Gastroesophageal sphincter (tissue), 3 donors: ENCODE results near the gene SDC4.

ENCODE experiments used
- EP300 ChIP-seq: sonication (generic); formaldehyde crosslinking; IDR thresholded peaks from one replicate; pipeline ENCODE4 v1.6.1; 2017; ENCODE audit warnings: antibody characterized with exemption, mild to moderate bottlenecking
- POLR2A ChIP-seq, 2 donors: fragments of 450-650 bp; IDR thresholded peaks; one replicate each; pipeline ENCODE4 v1.6.1; 2017; ENCODE audit warnings: antibody characterized with exemption in 2 of 2, mild to moderate bottlenecking in 2 of 2, moderate library complexity in 1 of 2
- POLR2AphosphoS5 ChIP-seq: sonication (generic); formaldehyde crosslinking; IDR thresholded peaks from one replicate; pipeline ENCODE4 v1.6.1; 2017; ENCODE audit warnings: antibody characterized with exemption
- TF ChIP-seq, protein P1 (sequence below), 4 experiments: fragments of 200-600 bp in 2 of 4; fragments of 450-650 bp in 2 of 4; sonication (generic) in 1 of 4; IDR thresholded peaks; one replicate each; pipeline ENCODE4 v1.5.1; 2017 to 2019; ENCODE audit warnings: antibody characterized with exemption in 4 of 4, mild to moderate bottlenecking in 2 of 4, moderate library complexity in 2 of 4

DNA sequence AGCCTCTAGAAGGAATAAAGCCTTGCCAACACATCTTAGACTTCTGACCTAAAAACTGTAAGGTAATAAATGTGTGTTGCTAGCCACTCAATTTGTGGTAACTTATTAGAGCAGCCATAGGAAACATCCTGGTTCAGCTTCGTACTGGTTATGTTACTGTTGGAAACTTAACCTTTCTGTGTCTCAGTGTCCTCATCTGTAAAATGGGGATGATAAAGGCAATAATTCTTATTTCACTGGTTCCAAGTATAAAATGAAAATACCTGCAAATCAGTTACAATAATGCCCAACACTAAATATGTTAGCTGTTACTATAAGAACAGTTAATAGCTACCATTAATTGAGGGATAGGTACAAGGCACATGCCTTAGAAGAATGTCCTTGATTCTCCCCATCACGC is 55.9 kb downstream of the SDC4 start:
- TF ChIP-seq, protein P1, sequence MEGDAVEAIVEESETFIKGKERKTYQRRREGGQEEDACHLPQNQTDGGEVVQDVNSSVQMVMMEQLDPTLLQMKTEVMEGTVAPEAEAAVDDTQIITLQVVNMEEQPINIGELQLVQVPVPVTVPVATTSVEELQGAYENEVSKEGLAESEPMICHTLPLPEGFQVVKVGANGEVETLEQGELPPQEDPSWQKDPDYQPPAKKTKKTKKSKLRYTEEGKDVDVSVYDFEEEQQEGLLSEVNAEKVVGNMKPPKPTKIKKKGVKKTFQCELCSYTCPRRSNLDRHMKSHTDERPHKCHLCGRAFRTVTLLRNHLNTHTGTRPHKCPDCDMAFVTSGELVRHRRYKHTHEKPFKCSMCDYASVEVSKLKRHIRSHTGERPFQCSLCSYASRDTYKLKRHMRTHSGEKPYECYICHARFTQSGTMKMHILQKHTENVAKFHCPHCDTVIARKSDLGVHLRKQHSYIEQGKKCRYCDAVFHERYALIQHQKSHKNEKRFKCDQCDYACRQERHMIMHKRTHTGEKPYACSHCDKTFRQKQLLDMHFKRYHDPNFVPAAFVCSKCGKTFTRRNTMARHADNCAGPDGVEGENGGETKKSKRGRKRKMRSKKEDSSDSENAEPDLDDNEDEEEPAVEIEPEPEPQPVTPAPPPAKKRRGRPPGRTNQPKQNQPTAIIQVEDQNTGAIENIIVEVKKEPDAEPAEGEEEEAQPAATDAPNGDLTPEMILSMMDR (IDR thresholded peaks at IDR 0.05): no peak
- TF ChIP-seq POLR2A (IDR thresholded peaks at IDR 0.05): no peak
- TF ChIP-seq POLR2AphosphoS5: no peak
- TF ChIP-seq EP300: no peak
